Measurements from ENCODE around the gene BAX. TPM values are rescaled to one million over a fixed set of nuclear protein-coding genes. Genes with fewer than 3 reads are reported as not detected.

BAX gene
- total and polyA plus RNA-seq, 2 of the 13 experiments (the other 11 are each of a cell fraction or from before 2014, with no cell fraction given): 139 to 176 TPM

GRCh38 chr19:48966541-48967345, 12.1 kb downstream of the BAX start (continued):
- 0 out of 2 replicates have a peak, but pooled peaks have one; percentile 29 for TF ChIP-seq ISL2 (CRISPR knock-in tag; IDR thresholded peaks at IDR 0.05)
- peak; percentile 31; the same call in 1 of the 2 replicates for TF ChIP-seq AKNA (CRISPR knock-in tag; IDR thresholded peaks at IDR 0.05; ENCODE audit: borderline replicate concordance)
- TF ChIP-seq POLR2A (IDR thresholded peaks at IDR 0.05; ENCODE audit: insufficient read depth in 1 of 2, low read depth in 2 of 2, low read length in 2 of 2): peak; percentile 3 to 34; a peak in 2 of 4 replicates
- TF ChIP-seq POLR2AphosphoS2 (IDR thresholded peaks at IDR 0.05; ENCODE audit: low read depth, low read length): peak; percentile 24; the same call in 1 of the 2 replicates
- TF ChIP-seq ZEB1 (IDR thresholded peaks at IDR 0.05; ENCODE audit: insufficient replicate concordance, low read depth): peak; percentile 31
- TF ChIP-seq HOXA3 (CRISPR knock-in tag; IDR thresholded peaks at IDR 0.05): 0 out of 2 replicates have a peak, but pooled peaks have one; percentile 7
- TF ChIP-seq NFE2L1 (CRISPR knock-in tag; IDR thresholded peaks at IDR 0.05; ENCODE audit: borderline replicate concordance): no peak
- peak; percentile 22; the same call in 1 of the 2 replicates for TF ChIP-seq HNF1A (IDR thresholded peaks at IDR 0.05; ENCODE audit: low read depth)
- TF ChIP-seq HNF1A (CRISPR knock-in tag; IDR thresholded peaks at IDR 0.05; ENCODE audit: borderline replicate concordance): no peak
- no peak for TF ChIP-seq ZNF253 (CRISPR knock-in tag; IDR thresholded peaks at IDR 0.05; ENCODE audit: borderline replicate concordance)
- TF ChIP-seq ZFP1 (CRISPR knock-in tag; IDR thresholded peaks at IDR 0.05): no peak
- TF ChIP-seq POLR2AphosphoS5 (IDR thresholded peaks at IDR 0.05; ENCODE audit: low read depth, low read length): peak; percentile 57
- TF ChIP-seq ZNF547 (CRISPR knock-in tag; IDR thresholded peaks at IDR 0.05): 0 out of 2 replicates have a peak, but pooled peaks have one; percentile 32
- 0 out of 2 replicates have a peak, but pooled peaks have one; percentile 21 for TF ChIP-seq ZBTB43 (CRISPR knock-in tag; conservative IDR thresholded peaks at IDR 0.05)
- peak; percentile 58; the same call in 1 of the 2 replicates for TF ChIP-seq ZNF446 (CRISPR knock-in tag; IDR thresholded peaks at IDR 0.05)
- TF ChIP-seq ZNF510 (CRISPR knock-in tag; IDR thresholded peaks at IDR 0.05; ENCODE audit: low read depth): no peak
